Heart right ventricle (tissue), 16 donors: ENCODE data around the gene CROCC2. TPM values are rescaled to one million over a fixed set of nuclear protein-coding genes. Genes with fewer than 3 reads are reported as not detected.

Source experiments
- ATAC-seq, 8 donors: fragments of 200-7000 bp; cut with Tn5 transposase; one replicate each; pipeline ENCODE4 v1.9.1; 2020; ENCODE audit warnings: mild to moderate bottlenecking in 8 of 8, moderate library complexity in 8 of 8, moderate number of reproducible peaks in 1 of 8
- DNase-seq, 2 donors: peaks; one replicate each; pipeline ENCODE4 v3.0.0-alpha.2; 2020
- H3K27ac ChIP-seq, 10 donors: fragments of 200-600 bp; sonication (generic) in 2 of 10; one replicate each; pipeline versions ENCODE4 v1.5.0 to v1.8.0; 2020 to 2022; ENCODE audit warnings: mild to moderate bottlenecking in 3 of 10
- H3K27me3 ChIP-seq, 7 donors: fragments of 200-600 bp; one replicate each; pipeline ENCODE4 v1.8.0; 2021 to 2022; ENCODE audit warnings: mild to moderate bottlenecking in 2 of 7
- H3K36me3 ChIP-seq, 9 donors: fragments of 200-600 bp; sonication (generic) in 1 of 9; one replicate each; pipeline versions ENCODE4 v1.5.0 to v1.8.0; 2020 to 2022; ENCODE audit warnings: mild to moderate bottlenecking in 2 of 9
- H3K4me1 ChIP-seq, 9 donors: fragments of 200-600 bp; sonication (generic) in 1 of 9; one replicate each; pipeline versions ENCODE4 v1.5.0 to v1.8.0; 2020 to 2022; ENCODE audit warnings: mild to moderate bottlenecking in 4 of 9
- H3K4me3 ChIP-seq, 10 donors: fragments of 200-600 bp; sonication (generic) in 2 of 10; one replicate each; pipeline versions ENCODE4 v1.5.0 to v1.8.0; 2020 to 2022; ENCODE audit warnings: mild to moderate bottlenecking in 7 of 10, moderate library complexity in 2 of 10
- H3K9me3 ChIP-seq, 11 donors: fragments of 200-600 bp in 10 of 11; sonication (generic) in 2 of 11; one replicate each; pipeline versions ENCODE4 v1.5.0 to v1.8.0; 2013 to 2022; ENCODE audit warnings: mild to moderate bottlenecking in 2 of 11, control low read depth in 1 of 11, moderate library complexity in 1 of 11
- WGBS, 2 donors: extraction: QIAGEN DNeasy Blood & Tissue Kit; methylation state at CpG; one replicate each; pipeline ENCODE4 v1.1.7; 2013; ENCODE audit warnings: inconsistent platforms in 1 of 2; 5-methylcytosine and 5-hydroxymethylcytosine counted together
- intact Hi-C, 10 donors: fragments of 100-400 bp; cut with DNase I; formaldehyde crosslinking; loops; one replicate each; pipeline versions ENCODE4 v1.11.1 to v1.14.2; 2022
- polyA plus RNA-seq, 2 donors: library from polyadenylated mRNA; stranded (reverse); fragments of 200-250 nt; gene quantifications; one replicate each; pipeline ENCODE4 v1.2.3, GENCODE V29; 2013
- total RNA-seq, 10 donors: library from RNA; stranded (reverse); fragmentation: NEBNext Ultra II Directional in 3 of 10; extraction: Animal tissue kit (Norgen Biotek cat#: 25700) in 3 of 10; gene quantifications; one replicate each; pipeline versions ENCODE4 v1.2.1 to v1.2.4, GENCODE V29; 2021 to 2023
- TF ChIP-seq, protein P1 (sequence below), 9 donors: fragments of 200-600 bp; sonication (generic) in 2 of 9; IDR thresholded peaks; one replicate each; pipeline versions ENCODE4 v1.5.0 to v1.8.0; 2021 to 2022; ENCODE audit warnings: antibody characterized with exemption in 9 of 9, mild to moderate bottlenecking in 5 of 9, moderate library complexity in 1 of 9
- donor health status: Arrhythmogenic right ventricular cardiomyopathy.
- donor health status: ischemic (EF 13 %, LVEDD 7.1; RV severe dilation, severe dysfunction).
- donor health status: healthy with polysubstance abuse.
- donor health status: DM: no; HTN: yes; CAD: no.
- donor health status: DM: no; HTN: no; CAD: no.
- donor health status: ischemic (EF 25% LVEDD 6.9; RV normal size, moderate dysfunction).
- donor health status: ischemic (EF 25% LVEDD 5.7; RV mildly dilated, moderate dysfunction).
- donor health status: healthy.
- donor health status: DM: yes; HTN: yes; CAD: no.
- donor health status: Ischemic cardiomyopathy.
- donor health status: ischemic (EF 35%, LVEDD 5.7; RV mildly dilated, moderate dysfunction).
- donor health status: nonischemic (EF 11% LVEDD 7.7; RV severe dilation, severe dysfunction).
- donor health status: DM: yes; HTN: yes; CAD: no.
- donor health status: PGD.
- donor health status: ischemic (EF 29% LVEDD 5.4; RV normal size, mild dysfunction).
- donor health status: nonischemic (EF 23%, LVEDD 6.1; RV moderate dilation, normal function).

The CROCC2 gene
- total and polyA plus RNA-seq, 12 donors: 0.06 TPM; not detected in 11

GRCh38 chr2:240947607-240948006 is 41.5 kb downstream of the CROCC2 start:
- TF ChIP-seq, protein P1, sequence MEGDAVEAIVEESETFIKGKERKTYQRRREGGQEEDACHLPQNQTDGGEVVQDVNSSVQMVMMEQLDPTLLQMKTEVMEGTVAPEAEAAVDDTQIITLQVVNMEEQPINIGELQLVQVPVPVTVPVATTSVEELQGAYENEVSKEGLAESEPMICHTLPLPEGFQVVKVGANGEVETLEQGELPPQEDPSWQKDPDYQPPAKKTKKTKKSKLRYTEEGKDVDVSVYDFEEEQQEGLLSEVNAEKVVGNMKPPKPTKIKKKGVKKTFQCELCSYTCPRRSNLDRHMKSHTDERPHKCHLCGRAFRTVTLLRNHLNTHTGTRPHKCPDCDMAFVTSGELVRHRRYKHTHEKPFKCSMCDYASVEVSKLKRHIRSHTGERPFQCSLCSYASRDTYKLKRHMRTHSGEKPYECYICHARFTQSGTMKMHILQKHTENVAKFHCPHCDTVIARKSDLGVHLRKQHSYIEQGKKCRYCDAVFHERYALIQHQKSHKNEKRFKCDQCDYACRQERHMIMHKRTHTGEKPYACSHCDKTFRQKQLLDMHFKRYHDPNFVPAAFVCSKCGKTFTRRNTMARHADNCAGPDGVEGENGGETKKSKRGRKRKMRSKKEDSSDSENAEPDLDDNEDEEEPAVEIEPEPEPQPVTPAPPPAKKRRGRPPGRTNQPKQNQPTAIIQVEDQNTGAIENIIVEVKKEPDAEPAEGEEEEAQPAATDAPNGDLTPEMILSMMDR (IDR thresholded peaks at IDR 0.05): no peak
- no peaks in the 10 kb centered on the region for H3K4me1 ChIP-seq
- no peak for ATAC-seq
- DNase-seq: no peak
- H3K27ac ChIP-seq: no peak overlapping the region
- intact Hi-C loops: no loop called here
- no peak overlapping the region for H3K4me3 ChIP-seq
- no peaks in the 10 kb centered on the region for H3K36me3 ChIP-seq
- H3K9me3 ChIP-seq: no peaks in the 10 kb centered on the region
- WGBS, 2 donors: 91% methylated on average over 7 of the region's 7 CpGs
- peaks cover 0 to 5% (median 0%) of the 10 kb centered on the region in 7 donors for H3K27me3 ChIP-seq

GRCh38 chr2:240948086-240948485 is 42.0 kb downstream of the CROCC2 start:
- no peaks in the 10 kb centered on the region for H3K36me3 ChIP-seq
- H3K9me3 ChIP-seq: no peaks in the 10 kb centered on the region
- ATAC-seq (no peak), DNase-seq (no peak)
- TF ChIP-seq, protein P1 (IDR thresholded peaks at IDR 0.05): no peak
- peaks cover 0 to 5% (median 0%) of the 10 kb centered on the region in 7 donors for H3K27me3 ChIP-seq
- intact Hi-C loops: no loop called here
- 90 to 93% methylated on average over 8 of the region's 8 CpGs for WGBS, 2 donors
- H3K4me1 ChIP-seq: peaks cover 0 to 4% (median 0%) of the 10 kb centered on the region in 9 donors
- H3K4me3 ChIP-seq: no peak overlapping the region
- no peak overlapping the region for H3K27ac ChIP-seq

GRCh38 chr2:240948905-240949790 is 43.0 kb downstream of the CROCC2 start:
- Histone ChIP-seq H3K4me1 (peaks cover 0 to 8% (median 0%) of the 10 kb centered on the region in 9 donors), H3K4me3 (no peak overlapping the region), H3K27ac (no peak overlapping the region), H3K27me3 (peaks cover 0 to 5% (median 0%) of the 10 kb centered on the region in 7 donors), H3K36me3 (no peaks in the 10 kb centered on the region), H3K9me3 (no peaks in the 10 kb centered on the region)
- WGBS, 2 donors: 81 to 83% methylated on average over 23 of the region's 23 CpGs
- TF ChIP-seq, protein P1 (IDR thresholded peaks at IDR 0.05): no peak
- DNase-seq (no peak), ATAC-seq (no peak)
- intact Hi-C loops: no loop called here

GRCh38 chr2:240949791-240950705 is 43.9 kb downstream of the CROCC2 start:
- no peak overlapping the region for H3K27ac ChIP-seq
- H3K9me3 ChIP-seq: no peaks in the 10 kb centered on the region
- ATAC-seq (no peak), DNase-seq (no peak)
- H3K36me3 ChIP-seq: no peaks in the 10 kb centered on the region
- peaks cover 0 to 8% (median 0%) of the 10 kb centered on the region in 9 donors for H3K4me1 ChIP-seq
- no peak overlapping the region for H3K4me3 ChIP-seq
- WGBS, 2 donors: 85 to 89% methylated on average over 14 of the region's 14 CpGs
- TF ChIP-seq, protein P1 (IDR thresholded peaks at IDR 0.05): no peak
- H3K27me3 ChIP-seq: peaks cover 0 to 5% (median 0%) of the 10 kb centered on the region in 7 donors
- intact Hi-C loops: no loop called here
